NT2/D1 (cell line): Measurements from ENCODE around the gene MYO1G.

Source experiments
- DNase-seq: peaks from one replicate; pipeline ENCODE4 v3.0.0-alpha.2; 2011; ENCODE audit warnings: low read depth, low spot score
- H3K27me3 ChIP-seq: 2 replicates; pipeline ENCODE4 v1.6.0; 2011; ENCODE audit warnings: mild to moderate bottlenecking; ENCODE audit not compliant: insufficient read length, insufficient read depth
- H3K36me3 ChIP-seq: 2 replicates; pipeline ENCODE4 v1.6.1; 2011; ENCODE audit warnings: mild to moderate bottlenecking, low read length, mixed read lengths; ENCODE audit not compliant: insufficient read depth, insufficient read length
- H3K4me1 ChIP-seq: 2 replicates; pipeline ENCODE4 v1.5.1; 2011; ENCODE audit not compliant: insufficient read depth, insufficient read length
- H3K4me3 ChIP-seq: 2 replicates; pipeline ENCODE4 v1.5.1; 2011; ENCODE audit warnings: low read depth; ENCODE audit not compliant: insufficient read length
- H3K9ac ChIP-seq: 2 replicates; pipeline ENCODE4 v1.6.0; 2011; ENCODE audit warnings: low read depth; ENCODE audit not compliant: insufficient read length
- H3K9me3 ChIP-seq: 2 replicates; pipeline ENCODE4 v1.5.1; 2011; ENCODE audit warnings: mild to moderate bottlenecking, low read length; ENCODE audit not compliant: insufficient read depth
- SUZ12 ChIP-seq: IDR thresholded peaks from 2 replicates; pipeline ENCODE4 v1.6.1; 2011; ENCODE audit not compliant: insufficient read length, insufficient read depth; ENCODE audit errors: extremely low read depth
- YY1 ChIP-seq: IDR thresholded peaks from 2 replicates; pipeline ENCODE4 v1.6.1; 2011; ENCODE audit not compliant: insufficient read length, insufficient read depth
- ZNF274 ChIP-seq: IDR thresholded peaks from 2 replicates; pipeline ENCODE4 v1.6.1; 2011; ENCODE audit warnings: mild to moderate bottlenecking, low read depth, low read length

The MYO1G gene

DNA sequence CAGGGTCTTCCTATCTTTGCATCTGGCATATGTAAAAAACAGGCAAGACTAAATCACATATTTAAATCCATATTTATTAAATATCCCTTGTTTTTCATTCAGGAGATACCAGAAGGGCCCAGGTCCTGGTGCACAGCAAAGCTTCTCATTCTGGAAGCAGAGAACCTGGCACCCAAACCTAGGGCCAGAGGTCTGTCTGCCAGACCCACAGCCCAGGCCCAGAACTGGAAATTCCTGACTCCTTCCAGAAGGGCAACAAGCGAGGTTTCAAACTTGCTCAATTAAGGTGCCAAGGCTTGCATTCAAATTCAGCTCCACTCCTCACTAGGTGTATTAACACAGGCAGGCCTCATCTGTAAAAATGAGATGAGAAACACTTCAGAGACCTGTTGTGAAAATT is 4.2 kb upstream of the MYO1G start:
- no peak for DNase-seq
- no peak for TF ChIP-seq ZNF274
- TF ChIP-seq YY1 = no peak
- no peak for TF ChIP-seq SUZ12
- H3K4me1 ChIP-seq = peaks cover 4% of the 10 kb centered on the region
- no peaks in the 10 kb centered on the region for H3K9me3 ChIP-seq
- H3K4me3 ChIP-seq = no peak overlapping the region
- H3K27me3 ChIP-seq = no peaks in the 10 kb centered on the region
- H3K36me3 ChIP-seq = peaks cover 2% of the 10 kb centered on the region
- no peak overlapping the region for H3K9ac ChIP-seq

DNA sequence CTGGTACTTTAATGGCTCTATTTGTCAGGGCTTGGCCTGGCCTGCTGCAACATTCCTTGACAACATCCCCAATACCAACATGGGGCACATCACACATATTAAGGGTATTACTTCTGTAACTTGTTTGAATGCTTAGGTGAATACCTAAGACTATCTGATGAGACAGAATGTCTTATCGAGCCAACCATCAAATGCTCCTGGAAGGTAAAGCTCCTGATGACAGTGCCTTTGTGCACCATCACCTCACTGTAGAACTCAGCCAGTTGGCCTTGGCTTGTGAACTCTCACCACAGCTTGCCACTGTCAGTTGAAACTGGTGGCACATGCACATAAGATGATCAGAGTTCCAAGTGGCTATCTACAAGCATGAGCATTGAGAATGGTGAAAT is 3.7 kb upstream of the MYO1G start:
- Histone ChIP-seq H3K4me3 (no peak overlapping the region), H3K27me3 (no peaks in the 10 kb centered on the region), H3K9me3 (no peaks in the 10 kb centered on the region), H3K9ac (no peak overlapping the region), H3K4me1 (peaks cover 4% of the 10 kb centered on the region), H3K36me3 (peaks cover 2% of the 10 kb centered on the region)
- DNase-seq = no peak
- TF ChIP-seq ZNF274 = no peak
- no peak for TF ChIP-seq SUZ12
- TF ChIP-seq YY1 = no peak

DNA sequence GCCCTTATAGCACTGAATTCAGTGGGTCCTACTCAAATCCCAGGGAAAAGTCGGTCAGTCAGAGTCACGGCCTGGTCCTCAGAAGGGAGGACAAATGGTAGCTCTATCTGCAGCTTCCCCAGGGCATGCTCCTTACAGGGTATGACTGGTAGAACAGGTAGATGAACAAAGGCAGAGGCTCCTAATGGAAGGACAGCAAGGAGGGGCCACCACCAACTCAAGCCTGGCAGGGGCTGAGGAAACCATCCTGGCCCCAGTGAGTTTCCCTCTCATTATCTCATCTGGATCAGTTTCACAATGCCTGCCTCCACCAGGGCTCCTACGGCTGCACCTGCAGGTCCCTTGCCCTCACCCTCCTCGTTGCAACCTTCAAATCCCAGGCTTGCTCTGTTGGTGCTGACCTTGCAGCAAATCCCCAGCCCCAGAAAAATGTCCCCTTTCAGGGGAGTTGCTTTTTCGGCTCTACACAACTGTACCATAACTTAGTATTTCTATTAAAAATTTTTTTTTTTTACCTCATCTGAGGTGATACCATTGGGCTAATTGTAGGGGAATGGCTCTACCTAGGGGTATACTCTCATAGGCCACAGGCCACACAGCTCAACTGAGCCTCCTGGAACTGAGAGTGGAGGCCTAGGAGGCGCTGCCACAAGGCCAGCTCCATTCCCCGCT is 2.4 kb upstream of the MYO1G start:
- H3K9me3 ChIP-seq = no peaks in the 10 kb centered on the region
- TF ChIP-seq ZNF274 (no peak), YY1 (no peak), SUZ12 (no peak)
- H3K36me3 ChIP-seq = peaks cover 2% of the 10 kb centered on the region
- DNase-seq = no peak
- no peaks in the 10 kb centered on the region for H3K27me3 ChIP-seq
- H3K4me3 ChIP-seq = no peak overlapping the region
- H3K9ac ChIP-seq = no peak overlapping the region
- peaks cover 4% of the 10 kb centered on the region for H3K4me1 ChIP-seq

DNA sequence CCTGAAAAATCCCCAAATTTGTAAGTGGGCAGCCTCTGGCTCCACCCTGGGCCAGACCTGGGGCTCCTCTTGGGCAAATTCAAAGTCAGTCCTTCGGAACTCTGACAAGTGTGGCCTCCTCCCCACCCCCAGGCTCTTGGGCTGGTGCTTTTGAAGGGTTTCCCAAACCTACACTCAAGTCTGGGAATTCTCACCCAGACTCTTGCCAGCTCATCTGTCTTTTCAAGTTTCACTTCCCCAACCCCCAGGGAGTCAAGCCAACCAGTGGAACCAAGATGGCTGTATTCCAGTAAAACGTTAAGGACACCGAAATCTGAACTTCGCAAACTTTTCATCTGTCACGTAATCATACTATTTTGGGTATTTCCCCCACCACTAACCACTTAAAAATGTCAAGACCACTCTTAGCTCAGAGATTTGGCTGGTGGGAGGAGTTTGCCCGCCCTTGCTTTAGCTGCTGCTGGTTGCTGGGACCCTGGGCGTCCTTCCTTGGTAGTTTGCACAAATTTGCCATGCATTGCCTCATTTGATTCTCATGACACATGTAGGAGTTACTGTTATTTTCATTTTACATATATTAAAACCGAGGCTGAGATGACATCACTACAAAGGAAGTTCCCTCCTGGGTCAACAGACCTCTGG is 1.7 kb upstream of the MYO1G start:
- Histone ChIP-seq H3K27me3 (no peaks in the 10 kb centered on the region), H3K9ac (no peak overlapping the region), H3K9me3 (no peaks in the 10 kb centered on the region), H3K4me1 (peaks cover 4% of the 10 kb centered on the region), H3K36me3 (no peaks in the 10 kb centered on the region), H3K4me3 (no peak overlapping the region)
- DNase-seq = no peak
- no peak for TF ChIP-seq ZNF274
- no peak for TF ChIP-seq SUZ12
- no peak for TF ChIP-seq YY1

DNA sequence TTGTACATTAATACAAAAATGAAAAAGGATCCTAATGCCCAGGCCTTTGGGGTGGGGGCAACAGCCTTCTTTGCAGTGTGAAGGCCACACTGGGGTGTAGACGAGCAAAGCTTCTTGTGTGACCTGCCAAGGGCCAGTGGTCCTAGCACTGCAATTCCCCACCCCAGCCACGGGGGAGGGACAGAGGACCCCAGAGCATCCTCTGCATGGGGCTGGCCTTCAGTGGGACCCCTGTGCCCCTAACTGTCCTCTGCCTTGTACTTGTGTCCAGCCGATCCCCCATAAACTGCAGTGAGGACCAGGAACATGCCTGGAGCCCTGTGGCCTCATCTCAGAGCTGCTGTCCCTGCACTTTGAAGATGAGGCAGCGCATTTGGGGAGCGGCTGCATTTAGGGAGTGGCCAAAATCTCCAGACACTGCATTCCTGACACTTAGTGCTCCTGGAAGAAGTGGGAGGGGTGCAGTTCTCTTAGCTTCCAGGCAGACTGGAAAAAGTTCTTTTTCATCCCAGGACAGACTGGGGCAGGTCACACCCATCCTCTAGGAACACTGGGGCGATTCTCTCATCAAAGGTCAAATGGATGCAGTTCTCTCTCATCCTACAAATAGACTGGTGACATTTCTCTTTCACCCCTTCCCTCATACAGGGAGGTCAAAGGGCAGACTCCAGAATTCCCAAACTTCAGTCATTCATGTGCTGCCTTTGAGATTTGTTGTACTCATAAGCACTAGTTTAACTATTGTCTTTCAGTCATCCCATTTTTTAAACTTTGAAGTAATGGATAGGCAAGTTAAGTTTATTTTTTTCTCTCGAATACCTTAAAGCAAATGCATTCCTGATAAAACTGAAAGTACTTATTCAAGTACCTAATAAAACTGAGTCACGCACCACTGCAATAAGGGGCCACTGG is 922 bp upstream of the MYO1G start:
- no peak for DNase-seq
- H3K36me3 ChIP-seq = no peaks in the 10 kb centered on the region
- TF ChIP-seq SUZ12 (no peak), ZNF274 (no peak), YY1 (no peak)
- no peak overlapping the region for H3K4me3 ChIP-seq
- H3K9ac ChIP-seq = no peak overlapping the region
- no peaks in the 10 kb centered on the region for H3K27me3 ChIP-seq
- no peaks in the 10 kb centered on the region for H3K9me3 ChIP-seq
- peaks cover 4% of the 10 kb centered on the region for H3K4me1 ChIP-seq

DNA sequence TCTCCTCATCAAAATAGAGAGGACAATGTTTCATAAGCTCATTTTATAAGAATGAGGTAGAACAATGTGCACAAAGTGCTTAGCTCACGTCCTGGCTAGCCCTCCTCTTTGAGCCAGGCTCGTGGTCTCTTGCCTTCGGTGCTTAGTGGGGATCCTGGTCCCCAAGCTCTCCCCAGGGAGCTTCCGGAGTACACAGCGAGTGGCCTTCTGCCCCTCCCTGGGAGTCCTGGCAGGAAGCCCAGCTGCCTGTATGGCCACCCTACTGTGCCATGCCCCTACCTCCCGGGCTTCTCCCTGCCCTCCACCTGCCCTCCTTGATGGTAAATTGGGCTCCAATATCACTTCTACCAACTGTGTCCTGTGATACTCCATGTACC is 868 bp downstream of the MYO1G start:
- no peak for DNase-seq
- no peak for TF ChIP-seq SUZ12
- no peak for TF ChIP-seq YY1
- TF ChIP-seq ZNF274 = no peak
- Histone ChIP-seq H3K4me3 (no peak overlapping the region), H3K27me3 (peaks cover 3% of the 10 kb centered on the region), H3K36me3 (no peaks in the 10 kb centered on the region), H3K9ac (no peak overlapping the region), H3K4me1 (peaks cover 4% of the 10 kb centered on the region), H3K9me3 (no peaks in the 10 kb centered on the region)
